Fibroblast of skin of right quadriceps (primary cell): ENCODE data around the gene CTSV.
A peak's percentile ranks its signal among the peaks of the same experiment; 100 is the strongest.
"Not testable (repeated sequence)": the region's sequence is repeated elsewhere in the genome, so short reads cannot be mapped to it uniquely, and the experiment has no call there.

Experiments used
- DNase-seq: peaks from one replicate; pipeline ENCODE4 v3.0.0-alpha.2; 2013

Gene CTSV

GRCh38 chr9:97039514-97039860, 545 bp upstream of the CTSV start:
- DNase-seq, result peak; percentile 37

GRCh38 chr9:97023505-97023904, 15.4 kb downstream of the CTSV start:
- DNase-seq, result not testable (repeated sequence)

DNA sequence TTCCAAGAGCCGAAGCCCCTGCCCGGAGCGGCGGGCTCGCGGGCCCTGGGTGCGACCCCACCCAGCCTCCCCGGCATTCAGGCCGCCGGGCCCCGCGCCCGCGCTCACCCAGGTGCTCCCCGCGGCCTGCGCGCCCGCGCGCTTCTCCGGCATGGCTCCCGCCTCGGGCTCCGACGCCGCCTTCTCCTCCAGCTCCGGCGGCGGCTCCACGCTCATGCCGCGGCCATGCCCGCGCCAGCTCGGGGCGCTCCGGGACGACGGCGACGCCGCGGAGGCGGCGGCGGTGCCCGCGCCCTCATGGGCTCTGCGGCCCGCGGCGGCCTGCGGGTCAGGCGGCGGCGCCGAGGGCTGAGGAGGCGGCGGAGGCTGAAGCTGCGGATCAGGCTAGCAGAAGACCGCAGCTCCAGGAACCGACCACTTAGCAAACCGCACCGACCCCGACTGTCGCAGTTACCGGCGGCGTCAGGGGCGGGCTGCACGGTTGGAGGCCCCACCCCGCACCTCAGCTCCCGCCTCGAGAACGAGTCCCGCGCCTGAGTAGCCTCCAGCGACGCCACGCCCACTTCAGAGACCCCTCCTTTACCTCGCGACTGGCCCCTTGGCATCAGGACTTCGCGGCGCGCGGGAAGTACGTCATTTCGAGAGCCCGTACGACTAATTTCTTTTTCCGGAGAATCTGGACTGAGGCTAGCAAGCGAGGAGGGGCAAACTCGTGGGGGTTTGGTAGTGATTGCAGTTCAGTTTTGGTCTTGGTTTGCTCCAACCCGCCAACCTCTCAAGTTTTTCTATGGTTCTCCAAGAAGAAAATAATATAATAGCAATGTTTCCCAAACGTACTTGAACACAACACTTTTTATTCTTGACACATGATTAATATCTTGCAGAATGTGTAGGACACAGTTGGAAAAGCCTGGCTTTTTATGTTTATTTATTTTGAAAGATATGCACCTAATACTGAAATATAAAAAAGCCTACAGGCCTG, 25.5 kb downstream of the CTSV start:
- peak; percentile 77 for DNase-seq

- DNase-seq, result not testable (repeated sequence)
These were observed 26.3 kb downstream of the CTSV start for GRCh38 chr9:97012617-97013016.

DNA sequence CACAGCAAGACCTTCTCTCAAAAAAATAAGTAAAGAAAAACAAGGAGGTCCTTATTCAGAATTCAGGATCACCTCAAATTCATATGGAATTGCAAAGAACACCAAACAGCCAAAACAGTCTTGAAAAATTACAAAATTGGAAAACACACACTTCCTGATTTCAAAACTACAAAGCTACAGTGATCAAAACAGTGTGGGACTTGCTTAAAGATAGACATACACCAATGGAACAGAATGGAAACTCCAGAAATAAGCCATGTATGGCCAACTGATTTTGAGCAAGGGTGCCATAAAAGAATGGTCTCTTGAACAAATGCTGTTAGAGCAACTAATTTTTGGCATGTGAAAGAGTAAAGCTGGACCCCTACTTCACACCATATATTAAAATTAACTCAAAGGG, 36.7 kb downstream of the CTSV start:
- DNase-seq, result not testable (repeated sequence)

DNA sequence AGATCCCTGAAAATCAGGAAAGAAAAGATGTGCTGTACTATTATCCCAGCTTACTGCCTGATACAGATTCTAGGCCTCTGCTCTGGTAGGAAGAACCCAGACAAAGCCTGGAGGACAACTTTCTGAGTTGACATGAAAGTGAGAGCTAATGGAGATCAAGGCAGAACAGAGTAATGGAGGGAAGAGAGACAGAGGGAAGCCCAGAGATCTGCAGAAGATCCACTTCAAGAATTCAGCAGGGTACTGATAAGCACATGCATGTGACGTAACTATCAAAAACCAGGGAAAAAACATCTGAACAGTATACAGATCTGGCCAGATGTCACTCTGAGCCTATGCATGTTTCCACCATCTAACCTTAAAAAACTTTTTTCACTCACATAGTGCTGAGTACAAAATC, 37.6 kb downstream of the CTSV start:
- DNase-seq, result not testable (repeated sequence)

DNA sequence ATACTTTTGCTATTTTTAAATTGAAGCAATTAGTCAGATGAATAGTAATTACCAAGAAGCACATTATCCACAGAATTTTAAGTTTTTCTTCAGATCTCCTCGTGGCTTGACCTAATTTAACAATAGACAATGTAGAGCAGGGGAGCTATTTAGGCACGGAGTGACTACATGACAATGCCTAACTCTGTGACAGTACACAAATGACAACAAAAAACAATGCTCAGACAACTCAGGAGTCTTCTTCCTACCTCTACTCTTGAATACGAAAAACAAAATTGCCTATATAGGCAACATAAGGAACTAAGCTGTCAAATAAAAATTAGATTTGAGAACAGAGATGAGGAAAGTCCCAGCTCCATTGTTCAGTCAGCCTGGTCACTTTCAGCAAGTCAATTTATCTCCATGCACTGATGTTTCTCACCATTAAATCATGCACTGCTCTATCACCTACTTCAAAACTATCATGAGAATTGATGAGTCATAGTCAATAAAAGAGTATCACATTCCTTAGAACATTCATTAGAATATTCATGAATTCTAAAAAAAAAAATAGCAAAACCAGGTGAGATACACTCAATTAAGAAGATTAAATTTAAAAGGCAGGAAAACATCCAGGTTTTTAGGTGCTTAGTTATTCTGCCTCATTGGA, 38.7 kb downstream of the CTSV start:
- DNase-seq, result not testable (repeated sequence)

DNA sequence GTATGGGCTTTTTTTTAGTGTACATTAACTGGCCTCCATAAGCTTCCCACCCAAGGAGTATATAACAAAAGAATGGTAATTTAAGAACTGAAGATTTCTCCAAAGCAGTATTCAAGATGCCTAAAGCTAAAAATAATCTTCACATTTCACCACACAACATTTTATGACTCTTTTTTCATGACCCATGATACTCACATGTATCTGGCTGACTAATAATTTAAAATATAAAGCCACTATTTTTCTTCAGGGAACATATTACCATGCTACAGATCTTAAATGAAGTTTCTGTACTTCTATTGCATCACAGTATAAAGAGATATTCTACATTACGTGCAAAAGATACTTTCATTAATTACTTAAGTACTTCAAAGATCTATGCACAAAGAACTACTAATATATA, 39.2 kb downstream of the CTSV start:
- not testable (repeated sequence) for DNase-seq

GRCh38 chr9:96997009-96997701, 41.8 kb downstream of the CTSV start:
- not testable (repeated sequence) for DNase-seq

- not testable (repeated sequence) for DNase-seq
These were observed 44.4 kb downstream of the CTSV start for GRCh38 chr9:96994531-96995016.

DNA sequence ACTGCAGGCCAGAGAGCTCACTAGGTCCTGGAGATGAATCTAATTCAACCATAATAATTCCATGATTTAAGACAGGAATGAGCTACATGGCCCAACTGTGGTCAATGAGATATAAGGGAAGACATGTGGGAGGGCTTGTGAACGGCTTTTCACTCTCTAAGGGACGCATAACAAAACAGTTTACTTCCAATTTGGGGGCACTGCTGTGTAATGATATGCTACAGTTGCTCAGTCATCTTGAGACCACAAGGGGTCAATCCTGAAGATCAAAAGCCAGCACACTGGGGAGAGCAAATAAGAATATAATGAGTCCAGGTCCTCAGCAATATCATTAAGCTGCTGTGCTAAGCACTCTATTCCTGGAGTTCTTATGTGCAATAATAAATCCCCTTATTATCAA, 46.6 kb downstream of the CTSV start:
- not testable (repeated sequence) for DNase-seq

GRCh38 chr9:96989747-96990318, 49.1 kb downstream of the CTSV start:
- not testable (repeated sequence) for DNase-seq

- not testable (repeated sequence) for DNase-seq
These were observed 54.1 kb downstream of the CTSV start for GRCh38 chr9:96984887-96985286.

DNA sequence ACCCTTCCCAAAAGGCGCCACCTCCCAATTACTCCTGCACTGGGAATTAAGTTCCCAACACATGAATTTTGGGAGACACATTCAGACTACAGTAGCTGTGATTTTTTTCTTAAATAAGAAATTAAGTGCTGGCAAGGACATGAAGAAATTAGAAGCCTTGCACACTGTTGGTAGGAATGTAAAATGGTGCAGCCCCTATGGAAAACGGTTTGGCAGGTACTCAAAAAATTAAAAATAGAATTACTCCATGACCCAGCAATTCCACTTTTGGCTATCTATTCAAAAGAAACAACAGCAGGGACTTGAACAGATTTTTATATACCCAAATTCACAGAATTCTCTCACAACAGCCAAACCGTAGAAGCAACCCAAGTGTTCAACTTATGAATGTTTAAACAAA, 54.8 kb downstream of the CTSV start:
- not testable (repeated sequence) for DNase-seq

DNA sequence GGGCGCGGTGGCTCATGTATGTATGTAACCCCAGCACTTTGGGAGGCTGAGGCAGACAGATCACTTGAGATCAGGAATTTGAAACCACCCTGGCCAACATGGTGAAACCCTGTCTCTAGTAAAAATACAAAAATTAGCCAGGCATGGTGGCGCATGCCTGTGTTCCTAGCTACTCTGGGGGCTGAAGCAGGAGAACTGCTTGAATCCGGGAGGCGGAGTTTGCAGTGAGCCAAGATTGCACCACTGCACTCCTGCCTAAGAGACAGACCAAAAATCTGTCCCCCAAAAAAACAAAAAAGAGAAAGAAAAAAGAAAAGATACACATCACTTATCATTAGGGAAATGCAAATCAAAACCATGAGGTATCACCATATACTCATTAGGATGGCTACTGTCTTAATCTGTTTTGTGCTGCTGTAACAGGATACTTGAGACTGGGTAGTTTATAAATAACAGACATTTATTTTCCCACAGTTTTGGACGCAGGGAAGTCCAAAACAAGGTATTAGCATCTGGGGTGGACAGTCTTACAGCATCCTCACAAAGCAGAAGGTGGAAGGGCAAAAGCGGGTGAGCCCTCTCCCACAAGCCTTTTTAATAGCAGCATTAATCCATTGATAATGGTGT, 55.3 kb downstream of the CTSV start:
- DNase-seq, result not testable (repeated sequence)
